ENCODE measurements around the gene NLRP6. TPM values are rescaled to one million over a fixed set of nuclear protein-coding genes. Genes with fewer than 3 reads are reported as not detected.
A peak's percentile ranks its signal among the peaks of the same experiment; 100 is the strongest.
"Not testable (repeated sequence)": the region's sequence is repeated elsewhere in the genome, so short reads cannot be mapped to it uniquely, and the experiment has no call there.

Gene NLRP6
- total RNA-seq, 2 experiments from 2014 or later, result 1.2 to 1.5 TPM

- DNase-seq, result no peak
- CTCF ChIA-PET, result interaction anchor here (0.5 kb wide), 1 partner anchor 54 kb away, joined by 3 read pairs; no protein-coding TSS in a partner anchor
- Mint-ChIP-seq H3K4me3 (no peak overlapping the region), H3K9me3 (no peaks in the 10 kb centered on the region), H3K4me1 (ENCODE audit: low read depth) (peaks cover 29% of the 10 kb centered on the region), H3K27ac (no peak overlapping the region), H3K36me3 (ENCODE audit: low read depth) (no peaks in the 10 kb centered on the region), H3K27me3 (ENCODE audit: low read depth) (peaks cover 8% of the 10 kb centered on the region)
- intact Hi-C loops (cut with micrococcal nuclease), result no loop called here
Measured at GRCh38 chr11:298406-299065, 20.3 kb downstream of the NLRP6 start.

GRCh38 chr11:299081-299891 lies 21.1 kb downstream of the NLRP6 start, which contains the start of gene IFITM5:
TSS of gene IFITM5 (minus strand) at chr11:299526. CDS start at chr11:299490, 36 bp downstream.
- Mint-ChIP-seq H3K36me3 (ENCODE audit: low read depth) (no peaks in the 10 kb centered on the region), H3K27ac (no peak within 1 kb of the TSS), H3K4me1 (ENCODE audit: low read depth) (peaks cover 32% of the 10 kb centered on the region), H3K4me3 (no peak within 1 kb of the TSS), H3K9me3 (no peaks in the 10 kb centered on the region), H3K27me3 (ENCODE audit: low read depth) (peaks cover 8% of the 10 kb centered on the region)
- CTCF ChIA-PET, result interaction anchor here (0.6 to 1.3 kb wide), 2 partner anchors 48 to 61 kb away, joined by 3 to 6 read pairs; no protein-coding TSS in a partner anchor
- intact Hi-C loops (cut with micrococcal nuclease), result no loop called here
- no peak for DNase-seq

- H3K27ac Mint-ChIP-seq, result no peak overlapping the region
- no peaks in the 10 kb centered on the region for H3K36me3 Mint-ChIP-seq (ENCODE audit: low read depth)
Measured at GRCh38 chr11:299951-300735, 21.9 kb downstream of the NLRP6 start.

GRCh38 chr11:303363-303762 lies 25.2 kb downstream of the NLRP6 start:
- Mint-ChIP-seq H3K36me3 (ENCODE audit: low read depth) (peaks cover 4% of the 10 kb centered on the region), H3K9me3 (no peaks in the 10 kb centered on the region), H3K4me3 (no peak overlapping the region), H3K27me3 (ENCODE audit: low read depth) (peaks cover 8% of the 10 kb centered on the region), H3K27ac (no peak overlapping the region), H3K4me1 (ENCODE audit: low read depth) (peaks cover 43% of the 10 kb centered on the region)
- DNase-seq, result no peak
- intact Hi-C loops (cut with micrococcal nuclease), result loop anchor here (10.0 kb wide), 1 partner anchor 421 kb away; no protein-coding TSS in a partner anchor
- CTCF ChIA-PET, result interaction anchor here (0.6 to 5.6 kb wide), 3 partner anchors 53 to 66 kb away, joined by 3 to 81 read pairs (median 4); no protein-coding TSS in a partner anchor

More at GRCh38 chr11:299951-300735, 21.9 kb downstream of the NLRP6 start:
- Mint-ChIP-seq H3K27me3 (ENCODE audit: low read depth) (peaks cover 8% of the 10 kb centered on the region), H3K4me1 (ENCODE audit: low read depth) (peaks cover 34% of the 10 kb centered on the region), H3K9me3 (no peaks in the 10 kb centered on the region), H3K4me3 (no peak overlapping the region)
- CTCF ChIA-PET, result interaction anchor here (0.6 to 1.3 kb wide), 3 partner anchors 49 to 62 kb away, joined by 3 to 6 read pairs (median 4); no protein-coding TSS in a partner anchor
- intact Hi-C loops (cut with micrococcal nuclease), result loop anchor here (10.0 kb wide), 1 partner anchor 425 kb away; no protein-coding TSS in a partner anchor
- no peak for DNase-seq

- CTCF ChIA-PET, result interaction anchor here (0.6 to 5.6 kb wide), 13 partner anchors 10 to 204 kb away, joined by 3 to 81 read pairs (median 8); partner anchors contain the start of gene PGGHG
- DNase-seq, result no peak
- no peak overlapping the region for H3K27ac Mint-ChIP-seq
- peaks cover 8% of the 10 kb centered on the region for H3K27me3 Mint-ChIP-seq (ENCODE audit: low read depth)
- H3K4me1 Mint-ChIP-seq (ENCODE audit: low read depth), result peaks cover 42% of the 10 kb centered on the region
- no peaks in the 10 kb centered on the region for H3K9me3 Mint-ChIP-seq
- intact Hi-C loops (cut with micrococcal nuclease), result loop anchor here (10.0 kb wide), 1 partner anchor 421 kb away; no protein-coding TSS in a partner anchor
- H3K36me3 Mint-ChIP-seq (ENCODE audit: low read depth), result peaks cover 11% of the 10 kb centered on the region
- H3K4me3 Mint-ChIP-seq, result no peak overlapping the region
Measured at GRCh38 chr11:304061-304506, 25.9 kb downstream of the NLRP6 start.

- no peak overlapping the region for H3K27ac Mint-ChIP-seq
- H3K4me3 Mint-ChIP-seq, result no peak overlapping the region
- no peaks in the 10 kb centered on the region for H3K9me3 Mint-ChIP-seq
- CTCF ChIA-PET, result interaction anchor here (0.6 to 5.6 kb wide), 25 partner anchors 10 to 216 kb away, joined by 3 to 81 read pairs (median 4); partner anchors contain the start of gene PGGHG
- H3K36me3 Mint-ChIP-seq (ENCODE audit: low read depth), result peaks cover 20% of the 10 kb centered on the region
- H3K4me1 Mint-ChIP-seq (ENCODE audit: low read depth), result peaks cover 38% of the 10 kb centered on the region
- DNase-seq, result peak; percentile 85
- peaks cover 8% of the 10 kb centered on the region for H3K27me3 Mint-ChIP-seq (ENCODE audit: low read depth)
- intact Hi-C loops (cut with micrococcal nuclease), result loop anchor here (1.0 to 10.0 kb wide), 4 partner anchors 55 to 420 kb away; no protein-coding TSS in a partner anchor
Measured at GRCh38 chr11:304915-305843, 27.0 kb downstream of the NLRP6 start.

GRCh38 chr11:305844-306211 lies 27.6 kb downstream of the NLRP6 start:
- no peaks in the 10 kb centered on the region for H3K9me3 Mint-ChIP-seq
- DNase-seq, result no peak
- peaks cover 20% of the 10 kb centered on the region for H3K36me3 Mint-ChIP-seq (ENCODE audit: low read depth)
- H3K27ac Mint-ChIP-seq, result peak overlapping the region; percentile 43
- CTCF ChIA-PET, result interaction anchor here (0.6 to 5.6 kb wide), 19 partner anchors 10 to 215 kb away, joined by 3 to 81 read pairs (median 6); partner anchors contain the start of gene PGGHG
- peaks cover 3% of the 10 kb centered on the region for H3K27me3 Mint-ChIP-seq (ENCODE audit: low read depth)
- H3K4me3 Mint-ChIP-seq, result no peak overlapping the region
- peaks cover 33% of the 10 kb centered on the region for H3K4me1 Mint-ChIP-seq (ENCODE audit: low read depth)
- intact Hi-C loops (cut with micrococcal nuclease), result loop anchor here (1.0 to 10.0 kb wide), 5 partner anchors 15 to 419 kb away; partner anchors contain the start of gene IFITM3

GRCh38 chr11:306645-307371 lies 28.6 kb downstream of the NLRP6 start:
- no peaks in the 10 kb centered on the region for H3K9me3 Mint-ChIP-seq
- CTCF ChIA-PET, result interaction anchor here (0.6 to 5.6 kb wide), 12 partner anchors 10 to 214 kb away, joined by 3 to 81 read pairs (median 8); no protein-coding TSS in a partner anchor
- H3K27me3 Mint-ChIP-seq (ENCODE audit: low read depth), result no peaks in the 10 kb centered on the region
- H3K4me3 Mint-ChIP-seq, result peak overlapping the region; percentile 96
- no peak for DNase-seq
- peaks cover 34% of the 10 kb centered on the region for H3K4me1 Mint-ChIP-seq (ENCODE audit: low read depth)
- intact Hi-C loops (cut with micrococcal nuclease), result loop anchor here (2.0 to 10.0 kb wide), 2 partner anchors 14 to 418 kb away; partner anchors contain the start of gene IFITM3
- peak overlapping the region; percentile 97 for H3K27ac Mint-ChIP-seq
- H3K36me3 Mint-ChIP-seq (ENCODE audit: low read depth), result peaks cover 20% of the 10 kb centered on the region

- peaks cover 34% of the 10 kb centered on the region for H3K4me1 Mint-ChIP-seq (ENCODE audit: low read depth)
- intact Hi-C loops (cut with micrococcal nuclease), result loop anchor here (2.0 to 10.0 kb wide), 3 partner anchors 13 to 417 kb away; partner anchors contain the start of genes IFITM3 and PGGHG
- H3K36me3 Mint-ChIP-seq (ENCODE audit: low read depth), result peaks cover 22% of the 10 kb centered on the region
- CTCF ChIA-PET, result interaction anchor here (0.8 to 5.6 kb wide), 7 partner anchors 9 to 60 kb away, joined by 4 to 81 read pairs (median 11); no protein-coding TSS in a partner anchor
- peak within 1 kb of the TSS; percentile 96 for H3K4me3 Mint-ChIP-seq
- H3K9me3 Mint-ChIP-seq; H3K27me3 Mint-ChIP-seq (ENCODE audit: low read depth): not testable (repeated sequence)
- peak within 1 kb of the TSS; percentile 97 for H3K27ac Mint-ChIP-seq
- DNase-seq, result peak; percentile 80
Measured at GRCh38 chr11:307766-308708, 29.8 kb downstream of the NLRP6 start, which contains the start of gene IFITM2. TSS of gene IFITM2 (plus strand) at chr11:307816. CDS start at chr11:308193, 377 bp downstream.

Data from activated naive CD4-positive, alpha-beta T cell treated with anti-CD3 and anti-CD28 coated beads for 36 hours (primary cell).